ENCODE results near the gene MRPL4. TPM values are rescaled to one million over a fixed set of nuclear protein-coding genes. Genes with fewer than 3 reads are reported as not detected.

Gene MRPL4
- total and polyA plus RNA-seq, 10 of the 15 experiments (the other 5 are each of a cell fraction or from before 2014, with no cell fraction given) = 0.79 to 221 (median 112) TPM

DNA sequence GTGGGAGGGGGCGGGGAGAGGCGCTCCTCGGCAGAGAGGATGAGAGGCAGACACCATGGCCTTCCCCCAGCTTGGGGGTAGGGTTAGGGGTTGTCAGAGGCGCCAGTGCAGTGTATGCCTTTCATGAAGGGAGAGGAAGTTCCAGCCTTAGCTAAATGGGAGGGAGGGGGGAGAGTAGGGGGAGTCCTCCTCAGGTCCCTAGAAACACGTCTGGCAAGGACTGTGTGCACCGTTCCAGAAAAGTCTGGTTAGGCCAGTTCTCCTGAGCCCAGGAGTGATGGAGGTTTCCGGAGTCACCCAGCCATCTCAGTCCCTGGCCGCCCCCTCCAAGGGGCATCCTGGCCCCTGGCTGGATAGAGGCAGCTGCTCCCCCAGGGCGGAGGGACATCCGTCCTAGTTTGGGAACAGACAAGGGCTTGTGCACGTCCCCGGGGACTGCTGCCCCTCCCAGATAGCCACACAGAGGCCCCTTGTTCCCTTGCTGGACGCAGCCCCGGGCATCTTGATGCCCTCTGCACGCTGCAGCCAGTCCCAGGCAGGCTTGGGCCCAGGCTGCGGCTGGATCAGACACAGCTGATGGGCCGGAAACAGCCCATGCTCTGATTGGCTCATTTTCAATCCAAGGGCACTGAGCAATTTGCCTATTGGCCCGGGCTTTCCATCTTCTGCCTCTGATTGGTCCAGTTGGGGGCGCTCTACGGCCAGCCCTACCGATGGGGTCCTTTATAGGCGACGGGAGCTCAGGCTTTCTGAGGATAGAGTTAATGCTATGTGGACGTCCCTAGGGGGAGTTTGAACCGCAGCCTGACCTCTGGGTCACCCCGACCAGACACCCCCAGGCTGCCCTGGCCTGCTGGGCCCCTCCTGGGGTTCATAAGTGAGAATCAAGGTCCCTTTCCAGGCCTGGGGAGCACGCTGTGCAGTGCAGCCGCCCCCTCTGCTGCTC, 24.7 kb upstream of the MRPL4 start:
- SMC1A ChIA-PET (ENCODE audit: uncharacterized antibody, unreplicated experiment) = interaction anchor here (0.6 to 8.8 kb wide), 7 partner anchors 13 to 299 kb away, joined by 3 to 78 read pairs (median 4); partner anchors contain the start of gene DNMT1
- Histone ChIP-seq H3K27me3 (replicated peaks in 1 of 2; ENCODE audit: control insufficient read depth in 2 of 2, insufficient read depth in 2 of 2, low read length in 1 of 2) (no peaks in the 10 kb centered on the region), H3K79me2 (ENCODE audit: control insufficient read depth, insufficient read depth, low read length) (peaks cover 60% of the 10 kb centered on the region), H3K4me3 (no peak overlapping the region), H3K4me2 (ENCODE audit: control insufficient read depth, insufficient read depth) (0 out of 2 replicates have a peak overlapping the region, but pooled peaks have one; percentile 17), H2AFZ (ENCODE audit: control insufficient read depth, low read depth, low read length) (no peak overlapping the region), H3K27ac (ENCODE audit: control insufficient read depth, insufficient read depth) (no peak overlapping the region), H4K20me1 (ENCODE audit: control insufficient read depth, insufficient read depth) (no peaks in the 10 kb centered on the region), H3K9ac (ENCODE audit: control insufficient read depth, insufficient read depth, low read length) (no peak overlapping the region), H3K36me3 (ENCODE audit: control insufficient read depth in 2 of 2, insufficient read depth in 2 of 2, low read length in 1 of 2) (peaks cover 5 to 11% of the 10 kb centered on the region in 2 experiments; a peak in 3 of 4 replicates), H3K9me3 (replicated peaks; ENCODE audit: control insufficient read depth, insufficient read depth, low read length) (no peaks in the 10 kb centered on the region; the same call in 2 of the 3 replicates), H3K4me1 (ENCODE audit: control insufficient read depth, insufficient read depth, low read length) (peaks cover 31% of the 10 kb centered on the region)
- DNase-seq (ENCODE audit: low read depth, low spot score) = no peak
- FAIRE-seq = no peak
- in situ Hi-C loops (cut with MboI) = loop anchor here (25.0 kb wide), 1 partner anchor 1090 kb away; the partner anchor contains the start of genes OR7G3 and ZNF317
- POLR2A ChIA-PET = interaction anchor here (0.5 to 2.5 kb wide), 5 partner anchors 10 to 212 kb away, joined by 3 to 17 read pairs (median 7); no protein-coding TSS in a partner anchor
- no peak for ATAC-seq
- intact Hi-C loops (cut with micrococcal nuclease; ENCODE audit: unreplicated experiment) = no loop called here
- 91% methylated on average over 28 of the region's 28 CpGs for WGBS (ENCODE audit: insufficient coverage, insufficient replicate concordance, low lambda C conversion rate, missing lambda C conversion rate)
- no TSS peak for BruUV-seq (replicated peaks)
- CTCF ChIA-PET = interaction anchor here (0.8 to 9.8 kb wide), 7 partner anchors 8 to 297 kb away, joined by 3 to 148 read pairs (median 7); partner anchors contain the start of gene MRPL4
- RAD21 ChIA-PET (ENCODE audit: unreplicated experiment) = interaction anchor here (2.8 to 8.2 kb wide), 2 partner anchors 15 to 21 kb away, joined by 9 to 98 read pairs; partner anchors contain the start of gene MRPL4
- TF ChIP-seq, protein P1, sequence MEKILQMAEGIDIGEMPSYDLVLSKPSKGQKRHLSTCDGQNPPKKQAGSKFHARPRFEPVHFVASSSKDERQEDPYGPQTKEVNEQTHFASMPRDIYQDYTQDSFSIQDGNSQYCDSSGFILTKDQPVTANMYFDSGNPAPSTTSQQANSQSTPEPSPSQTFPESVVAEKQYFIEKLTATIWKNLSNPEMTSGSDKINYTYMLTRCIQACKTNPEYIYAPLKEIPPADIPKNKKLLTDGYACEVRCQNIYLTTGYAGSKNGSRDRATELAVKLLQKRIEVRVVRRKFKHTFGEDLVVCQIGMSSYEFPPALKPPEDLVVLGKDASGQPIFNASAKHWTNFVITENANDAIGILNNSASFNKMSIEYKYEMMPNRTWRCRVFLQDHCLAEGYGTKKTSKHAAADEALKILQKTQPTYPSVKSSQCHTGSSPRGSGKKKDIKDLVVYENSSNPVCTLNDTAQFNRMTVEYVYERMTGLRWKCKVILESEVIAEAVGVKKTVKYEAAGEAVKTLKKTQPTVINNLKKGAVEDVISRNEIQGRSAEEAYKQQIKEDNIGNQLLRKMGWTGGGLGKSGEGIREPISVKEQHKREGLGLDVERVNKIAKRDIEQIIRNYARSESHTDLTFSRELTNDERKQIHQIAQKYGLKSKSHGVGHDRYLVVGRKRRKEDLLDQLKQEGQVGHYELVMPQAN (conservative IDR thresholded peaks at IDR 0.05) = no peak
- TF ChIP-seq HCFC1 (IDR thresholded peaks at IDR 0.05; ENCODE audit: low read length) = no peak
- TF ChIP-seq NR2F1 (conservative IDR thresholded peaks at IDR 0.05) = peak; percentile 54; the same call in 1 of the 2 replicates
- TF ChIP-seq RAD21 (IDR thresholded peaks at IDR 0.05; ENCODE audit: insufficient read depth, low read depth, low read length) = 0 out of 2 replicates have a peak, but pooled peaks have one; percentile 10
- no peak for TF ChIP-seq BACH1 (IDR thresholded peaks at IDR 0.05; ENCODE audit: borderline replicate concordance)
- TF ChIP-seq POLR2AphosphoS5 (IDR thresholded peaks at IDR 0.05; ENCODE audit: low read length) = 0 out of 2 replicates have a peak, but pooled peaks have one; percentile 43
- no peak for TF ChIP-seq SPI1 (IDR thresholded peaks at IDR 0.05; ENCODE audit: borderline replicate concordance, insufficient read depth, low read depth, low read length)
- peak; percentile 77 for TF ChIP-seq NFYB (IDR thresholded peaks at IDR 0.05; ENCODE audit: insufficient read depth, low read depth, low read length)
- no peak for TF ChIP-seq LARP7 (IDR thresholded peaks at IDR 0.05)
- TF ChIP-seq POLR2A (IDR thresholded peaks at IDR 0.05; ENCODE audit: low read depth, low read length) = peak; percentile 24; the same call in 1 of the 2 replicates
- no peak for TF ChIP-seq SMAD1 (IDR thresholded peaks at IDR 0.05; ENCODE audit: low read depth, partially characterized antibody)
- TF ChIP-seq RELA (IDR thresholded peaks at IDR 0.05; ENCODE audit: borderline replicate concordance, partially characterized antibody) = no peak
- TF ChIP-seq, protein P2, sequence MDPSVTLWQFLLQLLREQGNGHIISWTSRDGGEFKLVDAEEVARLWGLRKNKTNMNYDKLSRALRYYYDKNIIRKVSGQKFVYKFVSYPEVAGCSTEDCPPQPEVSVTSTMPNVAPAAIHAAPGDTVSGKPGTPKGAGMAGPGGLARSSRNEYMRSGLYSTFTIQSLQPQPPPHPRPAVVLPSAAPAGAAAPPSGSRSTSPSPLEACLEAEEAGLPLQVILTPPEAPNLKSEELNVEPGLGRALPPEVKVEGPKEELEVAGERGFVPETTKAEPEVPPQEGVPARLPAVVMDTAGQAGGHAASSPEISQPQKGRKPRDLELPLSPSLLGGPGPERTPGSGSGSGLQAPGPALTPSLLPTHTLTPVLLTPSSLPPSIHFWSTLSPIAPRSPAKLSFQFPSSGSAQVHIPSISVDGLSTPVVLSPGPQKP (IDR thresholded peaks at IDR 0.05; ENCODE audit: low read depth, low read length) = no peak
- no peak for TF ChIP-seq IRF4 (IDR thresholded peaks at IDR 0.05; ENCODE audit: low read depth, low read length)
- no peak for TF ChIP-seq EP300 (IDR thresholded peaks at IDR 0.05; ENCODE audit: borderline replicate concordance in 1 of 2, control insufficient read depth in 1 of 2, low read depth in 2 of 2, low read length in 2 of 2)
- TF ChIP-seq POLR2AphosphoS2 (IDR thresholded peaks at IDR 0.05; ENCODE audit: low read depth, low read length) = no peak
- no peak for TF ChIP-seq CREM (IDR thresholded peaks at IDR 0.05; ENCODE audit: low read depth)
- no peak for TF ChIP-seq STAT1 (conservative IDR thresholded peaks at IDR 0.05)

All from GM12878 (cell line).